Left ventricle myocardium inferior (tissue), 1 donor: ENCODE measurements around the gene MSI2. TPM values are rescaled to one million over a fixed set of nuclear protein-coding genes. Genes with fewer than 3 reads are reported as not detected.
A peak's percentile ranks its signal among the peaks of the same experiment; 100 is the strongest.

ENCODE experiments used
- DNase-seq: peaks from one replicate; pipeline ENCODE4 v3.0.0-alpha.2; 2020
- H3K27ac ChIP-seq: fragments of 200-600 bp; replicated peaks from 2 replicates; pipeline ENCODE4 v1.8.0; 2021
- H3K27me3 ChIP-seq: fragments of 200-600 bp; 2 replicates; pipeline ENCODE4 v1.8.0; 2021; ENCODE audit warnings: low read depth
- H3K36me3 ChIP-seq: fragments of 200-600 bp; 2 replicates; pipeline ENCODE4 v1.8.0; 2021
- H3K4me1 ChIP-seq: fragments of 200-600 bp; 2 replicates; pipeline ENCODE4 v1.8.0; 2021
- H3K4me3 ChIP-seq: fragments of 200-600 bp; 2 replicates; pipeline ENCODE4 v1.8.0; 2021; ENCODE audit warnings: mild to moderate bottlenecking, moderate library complexity
- H3K9me3 ChIP-seq: fragments of 200-600 bp; replicated peaks from 2 replicates; pipeline ENCODE4 v1.8.0; 2021
- CTCF ChIP-seq: fragments of 200-600 bp; IDR thresholded peaks from 2 replicates; pipeline ENCODE4 v1.8.0; 2021; ENCODE audit warnings: antibody characterized with exemption, mild to moderate bottlenecking, borderline replicate concordance
- intact Hi-C: fragments of 100-400 bp; cut with micrococcal nuclease; formaldehyde crosslinking; loops from one replicate; pipeline ENCODE4 v1.11.0; 2022
- total RNA-seq: library from RNA; stranded (reverse); fragmentation: NEBNext Ultra II Directional; extraction: Animal tissue kit (Norgen Biotek cat#: 25700); gene quantifications from one replicate; pipeline ENCODE4 v1.2.1, GENCODE V29; 2021
- donor health status: DM: no; HTN: yes; CAD: no; lungs with severe emphysema.

Gene MSI2
- total RNA-seq, 1 donor from 2014 or later: 118 TPM

- DNase-seq: no peak
- H3K36me3 ChIP-seq: no peaks in the 10 kb centered on the region
- intact Hi-C loops: no loop called here
- H3K4me1 ChIP-seq: peaks cover 73% of the 10 kb centered on the region
- H3K27ac ChIP-seq: peak overlapping the region; percentile 10
- no peaks in the 10 kb centered on the region for H3K9me3 ChIP-seq
- H3K27me3 ChIP-seq: no peaks in the 10 kb centered on the region
- no peak for TF ChIP-seq CTCF
- no peak overlapping the region for H3K4me3 ChIP-seq
Observed at GRCh38 chr17:57285701-57286100, 29.4 kb downstream of the MSI2 start.

DNA sequence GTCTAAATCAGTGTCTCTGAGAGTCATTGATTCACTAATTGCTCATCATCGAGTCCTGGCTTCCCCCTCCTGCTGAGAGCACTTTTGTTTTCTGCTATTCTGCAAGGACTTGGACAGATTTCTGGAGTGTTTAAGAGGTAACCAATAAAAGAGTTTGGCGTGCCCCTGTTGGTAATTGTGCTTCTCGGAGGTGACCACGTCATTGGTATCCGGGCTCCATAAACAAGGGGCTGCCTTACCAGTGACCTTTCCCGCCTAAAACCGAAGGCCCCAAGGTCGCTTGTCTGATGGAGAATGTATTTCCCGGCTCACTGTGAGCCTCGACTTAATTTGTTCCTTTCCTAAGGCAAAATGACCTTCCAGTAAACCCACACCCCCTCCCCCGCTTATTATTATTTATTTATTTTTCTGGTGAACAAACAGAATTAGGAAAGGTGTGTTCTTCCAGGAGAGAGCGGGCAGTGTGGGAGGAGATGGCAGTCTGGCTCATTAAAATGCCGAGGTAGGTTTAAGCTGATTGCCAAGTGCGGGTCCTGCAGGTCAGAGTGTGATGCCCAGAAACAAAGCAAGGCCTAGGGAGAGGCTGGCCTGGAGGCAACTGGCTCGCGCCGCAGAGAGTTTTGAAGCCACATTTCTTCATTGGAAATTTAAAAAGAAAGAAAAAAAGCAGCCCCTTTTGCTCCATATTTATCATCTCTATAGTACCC is 30.2 kb downstream of the MSI2 start:
- no peaks in the 10 kb centered on the region for H3K36me3 ChIP-seq
- H3K9me3 ChIP-seq: no peaks in the 10 kb centered on the region
- no peak for DNase-seq
- intact Hi-C loops: no loop called here
- peaks cover 68% of the 10 kb centered on the region for H3K4me1 ChIP-seq
- no peak overlapping the region for H3K4me3 ChIP-seq
- no peak for TF ChIP-seq CTCF
- H3K27ac ChIP-seq: peak overlapping the region; percentile 80
- no peaks in the 10 kb centered on the region for H3K27me3 ChIP-seq

DNA sequence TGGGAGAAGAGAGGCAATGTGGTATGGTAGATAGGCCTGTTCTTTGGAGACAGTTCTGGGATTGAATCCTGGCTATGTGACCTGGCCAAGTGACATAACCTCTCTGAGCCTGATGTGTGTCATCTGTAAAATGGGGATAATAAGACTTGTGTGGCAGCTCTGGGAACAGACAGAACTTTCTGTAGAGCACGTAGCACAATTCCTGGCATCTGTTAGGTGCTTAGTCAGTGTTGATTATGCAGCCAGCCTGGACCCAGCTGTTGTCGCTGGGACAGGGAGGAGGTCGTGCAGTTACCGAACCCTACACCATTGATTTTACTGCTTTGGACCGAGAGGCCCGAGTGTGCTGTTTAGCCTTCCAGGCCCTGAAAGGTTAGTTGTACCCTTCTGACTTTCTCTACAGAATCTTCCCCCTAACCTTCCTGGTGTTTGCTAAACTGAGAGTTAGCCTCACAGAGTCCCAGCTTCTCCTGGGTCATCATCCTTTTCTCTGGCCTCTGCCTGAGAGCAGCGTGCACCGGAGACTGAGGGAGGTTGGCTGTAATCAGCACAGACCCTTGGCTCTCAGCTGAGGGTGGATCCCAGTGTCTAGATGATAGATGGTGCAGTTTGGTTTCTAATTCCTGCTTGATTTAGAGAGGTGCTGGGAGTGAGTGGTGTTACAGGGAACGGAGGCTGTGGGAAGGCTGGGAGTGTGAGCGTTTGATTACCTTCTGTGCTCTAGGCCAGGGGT is 31.9 kb downstream of the MSI2 start:
- peaks cover 57% of the 10 kb centered on the region for H3K4me1 ChIP-seq
- intact Hi-C loops: no loop called here
- no peak for TF ChIP-seq CTCF
- H3K36me3 ChIP-seq: no peaks in the 10 kb centered on the region
- no peaks in the 10 kb centered on the region for H3K9me3 ChIP-seq
- H3K4me3 ChIP-seq: no peak overlapping the region
- peak; percentile 49 for DNase-seq
- no peaks in the 10 kb centered on the region for H3K27me3 ChIP-seq
- peak overlapping the region; percentile 80 for H3K27ac ChIP-seq

DNA sequence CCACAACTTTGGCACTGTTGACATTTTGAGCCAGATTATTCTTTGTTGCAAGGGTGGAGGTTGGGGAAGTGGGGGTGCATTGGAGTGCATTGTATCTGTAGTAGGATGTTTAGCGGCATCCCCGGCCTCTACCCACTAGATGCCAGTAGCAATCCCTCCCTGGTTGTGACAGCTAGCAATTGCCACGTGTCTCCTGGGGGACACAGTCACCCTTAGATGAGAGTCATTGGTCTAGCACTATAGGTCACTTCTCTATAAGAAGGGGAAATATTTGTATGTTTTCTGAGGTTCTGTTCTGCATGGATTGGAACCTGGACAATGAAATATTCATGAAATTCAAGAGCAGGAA is 32.4 kb downstream of the MSI2 start:
- Histone ChIP-seq H3K9me3 (no peaks in the 10 kb centered on the region), H3K36me3 (no peaks in the 10 kb centered on the region), H3K27me3 (no peaks in the 10 kb centered on the region), H3K27ac (peak overlapping the region; percentile 80), H3K4me3 (no peak overlapping the region), H3K4me1 (peaks cover 59% of the 10 kb centered on the region)
- TF ChIP-seq CTCF: peak; percentile 27
- intact Hi-C loops: no loop called here
- no peak for DNase-seq

DNA sequence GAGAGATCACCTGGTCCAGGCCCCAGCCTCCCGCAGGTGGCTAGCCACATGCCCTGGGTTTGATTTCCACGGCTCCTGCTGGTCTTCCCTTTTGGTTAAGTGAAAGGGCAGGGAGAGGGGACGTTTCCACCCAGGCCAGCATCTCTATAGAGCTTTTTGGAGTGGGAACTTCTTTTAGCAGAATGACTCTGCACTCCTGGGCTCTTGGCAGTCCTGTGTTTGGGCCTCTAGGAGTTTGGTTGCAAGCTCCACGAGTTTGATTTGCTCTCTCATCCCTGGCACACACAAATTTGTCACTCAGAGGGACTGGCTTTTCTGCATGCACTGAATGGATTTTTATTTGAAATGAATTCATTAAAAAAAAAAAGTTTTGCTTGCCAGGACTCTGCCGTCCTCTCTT is 32.8 kb downstream of the MSI2 start:
- intact Hi-C loops: no loop called here
- no peak for DNase-seq
- Histone ChIP-seq H3K4me1 (peaks cover 59% of the 10 kb centered on the region), H3K36me3 (no peaks in the 10 kb centered on the region), H3K4me3 (no peak overlapping the region), H3K27ac (peak overlapping the region; percentile 80), H3K27me3 (no peaks in the 10 kb centered on the region), H3K9me3 (no peaks in the 10 kb centered on the region)
- TF ChIP-seq CTCF: no peak
